Peyer's patch (tissue), 4 donors: ENCODE data around the gene AGAP1. TPM values are rescaled to one million over a fixed set of nuclear protein-coding genes. Genes with fewer than 3 reads are reported as not detected.

Source experiments
- DNase-seq, 3 donors: peaks; one replicate each; pipeline ENCODE4 v3.0.0-alpha.2; 2017 to 2019
- H3K27ac ChIP-seq, 4 donors: fragments of 200-600 bp; sonication (generic); one replicate each; pipeline ENCODE4 v1.5.1; 2016 to 2019
- H3K27me3 ChIP-seq, 2 donors: fragments of 200-600 bp; sonication (generic); one replicate each; pipeline ENCODE4 v1.5.1; 2019
- H3K36me3 ChIP-seq, 3 donors: fragments of 200-600 bp; sonication (generic); one replicate each; pipeline ENCODE4 v1.5.1; 2016 to 2019
- H3K4me1 ChIP-seq, 4 donors: fragments of 200-600 bp; sonication (generic); one replicate each; pipeline ENCODE4 v1.5.1; 2016 to 2019
- H3K4me3 ChIP-seq, 4 donors: fragments of 200-600 bp; sonication (generic); 1 replicate in 3 of 4; 2 replicates in 1 of 4; pipeline ENCODE4 v1.5.1; 2016 to 2019; ENCODE audit warnings: mild to moderate bottlenecking in 1 of 4
- H3K9me3 ChIP-seq, 4 donors: fragments of 200-600 bp; sonication (generic); one replicate each; pipeline ENCODE4 v1.5.1; 2016 to 2019; ENCODE audit warnings: mild to moderate bottlenecking in 1 of 4
- CTCF ChIP-seq, 6 experiments: fragments of 450-650 bp in 4 of 6; fragments of 200-600 bp in 2 of 6; sonication (generic) in 1 of 6; IDR thresholded peaks; one replicate each; pipeline ENCODE4 v1.5.1; 2017 to 2019; ENCODE audit warnings: antibody characterized with exemption in 6 of 6, mild to moderate bottlenecking in 3 of 6, moderate library complexity in 1 of 6
- POLR2A ChIP-seq, 2 donors: fragments of 450-650 bp; IDR thresholded peaks; one replicate each; pipeline ENCODE4 v1.5.1; 2017; ENCODE audit warnings: antibody characterized with exemption in 2 of 2, mild to moderate bottlenecking in 2 of 2, moderate library complexity in 2 of 2
- total RNA-seq, 4 donors: library from RNA; depleted of rRNA; stranded (reverse); fragments of >200 nt; gene quantifications; one replicate each; pipeline ENCODE4 v1.1.0, GENCODE V29; 2016

Gene AGAP1
- total RNA-seq, 4 donors from 2014 or later = 55.7 to 79.1 (median 66.9) TPM

GRCh38 chr2:235703711-235704295, 210.0 kb downstream of the AGAP1 start:
- H3K4me3 ChIP-seq = no peak overlapping the region
- no peaks in the 10 kb centered on the region for H3K9me3 ChIP-seq
- H3K4me1 ChIP-seq = peaks cover 0 to 23% (median 1%) of the 10 kb centered on the region in 4 donors
- H3K27me3 ChIP-seq = no peaks in the 10 kb centered on the region
- TF ChIP-seq CTCF (IDR thresholded peaks at IDR 0.05) (no peak), POLR2A (IDR thresholded peaks at IDR 0.05) (no peak)
- peak overlapping the region in 2 of 4 donors; percentile 55 to 76 for H3K27ac ChIP-seq
- peak in 1 of 3 donors; percentile 50 for DNase-seq
- no peaks in the 10 kb centered on the region for H3K36me3 ChIP-seq

- DNase-seq = no peak
- Histone ChIP-seq H3K27ac (no peak overlapping the region), H3K36me3 (peaks cover 0 to under 1% (median 0%) of the 10 kb centered on the region in 3 donors), H3K4me1 (peaks cover 0 to 30% (median 1%) of the 10 kb centered on the region in 4 donors), H3K27me3 (no peaks in the 10 kb centered on the region), H3K9me3 (no peaks in the 10 kb centered on the region), H3K4me3 (no peak overlapping the region)
- TF ChIP-seq POLR2A (IDR thresholded peaks at IDR 0.05) (no peak), CTCF (IDR thresholded peaks at IDR 0.05) (no peak)
Observed at GRCh38 chr2:235705296-235705695, 211.5 kb downstream of the AGAP1 start.

- no peak for TF ChIP-seq CTCF (IDR thresholded peaks at IDR 0.05)
- TF ChIP-seq POLR2A (IDR thresholded peaks at IDR 0.05) = no peak
- Histone ChIP-seq H3K4me3 (no peak overlapping the region), H3K36me3 (peaks cover 0 to 9% (median 0%) of the 10 kb centered on the region in 3 donors), H3K27me3 (no peaks in the 10 kb centered on the region), H3K9me3 (no peaks in the 10 kb centered on the region), H3K4me1 (peaks cover 0 to 30% (median 1%) of the 10 kb centered on the region in 4 donors), H3K27ac (peak overlapping the region in 1 of 4 donors; percentile 3)
- DNase-seq = peak in 1 of 3 donors; percentile 27
Observed at GRCh38 chr2:235706506-235706905, 212.7 kb downstream of the AGAP1 start.

- Histone ChIP-seq H3K4me1 (peaks cover 0 to 24% (median 1%) of the 10 kb centered on the region in 4 donors), H3K4me3 (no peak overlapping the region), H3K27ac (peak overlapping the region in 2 of 4 donors; percentile 81 to 92), H3K27me3 (no peaks in the 10 kb centered on the region), H3K36me3 (peaks cover 0 to 10% (median 0%) of the 10 kb centered on the region in 3 donors), H3K9me3 (no peaks in the 10 kb centered on the region)
- TF ChIP-seq POLR2A (IDR thresholded peaks at IDR 0.05) = no peak
- no peak for TF ChIP-seq CTCF (IDR thresholded peaks at IDR 0.05)
- peak in 1 of 3 donors; percentile 43 for DNase-seq
Observed at GRCh38 chr2:235707411-235708096, 213.7 kb downstream of the AGAP1 start.

GRCh38 chr2:235709124-235709813, 215.4 kb downstream of the AGAP1 start:
- H3K4me3 ChIP-seq = no peak overlapping the region
- no peaks in the 10 kb centered on the region for H3K27me3 ChIP-seq
- peaks cover 0 to 13% (median 0%) of the 10 kb centered on the region in 3 donors for H3K36me3 ChIP-seq
- no peaks in the 10 kb centered on the region for H3K9me3 ChIP-seq
- peak in 2 of 3 donors; percentile 91 for DNase-seq
- H3K4me1 ChIP-seq = peaks cover 0 to 13% (median 0%) of the 10 kb centered on the region in 4 donors
- peak overlapping the region in 3 of 4 donors; percentile 72 to 92 (median 81) for H3K27ac ChIP-seq
- peak in 1 of 6 experiments; percentile 2 for TF ChIP-seq CTCF (IDR thresholded peaks at IDR 0.05)
- peak; percentile 51 to 77 for TF ChIP-seq POLR2A (IDR thresholded peaks at IDR 0.05)
